ENCODE measurements around the gene TLE5.
"Not testable (repeated sequence)": the region's sequence is repeated elsewhere in the genome, so short reads cannot be mapped to it uniquely, and the experiment has no call there.

TLE5 gene

GRCh38 chr19:3020321-3020960 is 41.9 kb downstream of the TLE5 start:
- DNase-seq, result no peak

DNA sequence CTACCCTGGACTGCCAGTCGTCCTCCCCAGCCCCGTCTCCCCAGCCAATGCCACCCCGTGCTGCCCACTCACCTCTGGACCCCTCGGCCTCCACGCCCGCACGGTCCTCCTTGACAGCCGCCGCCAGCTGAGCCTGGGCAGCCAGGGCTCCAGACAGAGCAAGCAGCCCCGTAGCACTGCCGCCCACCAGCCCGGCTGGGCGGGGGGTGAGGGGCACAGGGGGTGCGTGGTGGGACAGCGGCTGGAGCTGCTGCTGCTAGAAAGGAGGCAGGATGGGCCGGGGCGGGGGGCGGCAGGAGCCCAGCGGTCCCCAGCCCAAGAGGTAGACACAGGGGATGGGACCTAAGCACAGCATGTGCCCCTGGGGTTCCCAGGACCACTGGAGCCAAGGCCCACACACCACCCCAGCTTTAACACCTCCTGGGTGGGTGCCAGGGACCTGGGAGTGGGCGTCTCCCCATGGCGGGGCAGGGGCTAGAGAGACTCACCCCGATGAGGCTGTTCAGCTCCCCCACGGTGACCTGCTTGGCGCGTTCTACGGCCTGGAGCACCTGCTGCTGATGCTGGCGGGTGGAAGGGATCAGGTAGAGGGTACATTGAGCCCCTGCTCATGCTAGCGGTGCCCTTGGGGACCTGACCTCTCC is 43.0 kb downstream of the TLE5 start:
- no peak for DNase-seq

DNA sequence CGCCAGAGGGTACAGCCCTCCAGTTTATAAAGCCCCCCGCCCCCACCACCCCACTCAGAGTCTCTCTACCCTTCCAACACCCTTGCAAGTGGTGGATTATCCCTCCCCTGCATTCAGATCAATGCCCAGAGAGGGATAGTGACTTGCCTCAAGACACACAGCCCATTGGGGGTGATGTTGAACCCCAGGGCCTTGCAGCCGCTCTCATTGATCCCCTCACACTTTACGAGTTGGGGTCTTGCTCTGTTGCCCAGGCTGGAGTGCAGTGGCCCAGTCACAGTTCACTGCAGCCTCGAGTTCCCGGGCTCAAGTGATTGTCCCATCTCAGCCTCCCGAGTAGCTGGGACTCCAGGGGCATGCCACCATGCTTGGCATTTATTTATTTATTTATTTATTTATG is 44.4 kb downstream of the TLE5 start:
- no peak for DNase-seq

DNA sequence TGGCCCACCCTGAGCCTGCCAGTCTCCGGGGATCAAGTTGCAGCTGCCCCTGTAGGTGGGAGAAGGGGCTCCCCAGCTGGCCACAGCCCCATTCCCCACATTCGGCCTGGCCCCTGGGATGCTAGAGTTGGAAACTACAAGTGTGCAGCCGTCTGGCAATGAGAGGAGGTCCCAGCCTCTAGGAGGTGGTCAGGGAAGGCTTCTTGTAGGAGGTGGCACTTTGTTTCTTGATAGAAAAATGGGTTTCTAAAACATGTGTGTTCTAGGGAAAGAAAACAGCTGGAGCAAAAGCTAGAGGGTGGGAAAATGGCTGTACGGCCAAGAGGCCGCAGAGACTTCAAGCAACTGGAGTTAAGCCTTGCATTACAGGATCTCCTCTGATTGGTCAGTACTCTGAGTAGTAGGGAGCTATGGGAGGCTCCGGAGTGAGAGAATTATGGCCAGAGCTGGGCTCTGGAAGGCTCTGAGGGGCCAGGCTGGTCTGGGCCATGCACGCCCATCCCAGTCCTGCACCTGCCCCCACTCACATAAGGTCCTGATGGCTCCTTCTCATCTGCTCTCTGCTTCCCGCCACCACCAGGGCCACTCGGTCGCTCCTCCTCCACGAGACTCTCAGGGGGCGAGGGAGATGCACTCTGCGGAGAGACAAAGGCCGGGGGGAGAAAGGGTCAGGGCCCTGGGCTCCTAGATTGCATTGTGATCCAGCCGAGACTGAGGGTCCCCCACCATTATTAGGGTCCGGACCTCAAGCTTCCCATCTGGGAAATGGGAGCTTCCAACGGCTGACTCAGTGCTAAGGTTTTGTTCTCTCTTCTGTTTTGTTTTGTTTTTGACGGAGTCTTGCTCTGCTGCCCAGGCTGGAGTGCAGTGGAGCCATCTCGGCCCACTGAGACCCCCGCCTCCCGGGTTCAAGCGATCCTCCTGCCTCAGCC is 46.9 kb downstream of the TLE5 start:
- DNase-seq, result no peak

GRCh38 chr19:3014135-3014534 is 48.2 kb downstream of the TLE5 start:
- no peak for DNase-seq

DNA sequence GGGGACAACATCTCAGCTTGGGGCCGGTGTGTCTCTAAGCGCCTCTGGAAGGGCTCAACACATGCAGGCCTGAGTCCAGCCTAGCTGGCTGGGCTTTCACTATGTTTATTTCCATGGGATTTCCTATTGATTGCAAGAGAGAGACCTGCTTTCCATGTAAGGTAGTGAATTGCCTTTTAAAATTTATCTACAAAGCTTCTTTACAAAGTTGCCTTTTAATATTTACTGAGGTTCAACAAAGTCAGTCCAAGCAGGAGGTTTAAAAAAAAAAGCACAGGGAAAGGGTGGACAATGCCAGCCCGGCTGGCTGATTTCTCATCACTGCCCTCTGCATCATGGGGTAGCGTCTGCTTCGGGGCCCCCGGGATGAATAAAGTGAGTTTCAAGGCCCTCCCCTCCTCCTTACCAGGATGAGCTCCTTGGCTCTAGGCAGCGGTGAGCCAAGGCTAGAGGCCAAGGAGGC is 49.0 kb downstream of the TLE5 start:
- DNase-seq, result no peak

DNA sequence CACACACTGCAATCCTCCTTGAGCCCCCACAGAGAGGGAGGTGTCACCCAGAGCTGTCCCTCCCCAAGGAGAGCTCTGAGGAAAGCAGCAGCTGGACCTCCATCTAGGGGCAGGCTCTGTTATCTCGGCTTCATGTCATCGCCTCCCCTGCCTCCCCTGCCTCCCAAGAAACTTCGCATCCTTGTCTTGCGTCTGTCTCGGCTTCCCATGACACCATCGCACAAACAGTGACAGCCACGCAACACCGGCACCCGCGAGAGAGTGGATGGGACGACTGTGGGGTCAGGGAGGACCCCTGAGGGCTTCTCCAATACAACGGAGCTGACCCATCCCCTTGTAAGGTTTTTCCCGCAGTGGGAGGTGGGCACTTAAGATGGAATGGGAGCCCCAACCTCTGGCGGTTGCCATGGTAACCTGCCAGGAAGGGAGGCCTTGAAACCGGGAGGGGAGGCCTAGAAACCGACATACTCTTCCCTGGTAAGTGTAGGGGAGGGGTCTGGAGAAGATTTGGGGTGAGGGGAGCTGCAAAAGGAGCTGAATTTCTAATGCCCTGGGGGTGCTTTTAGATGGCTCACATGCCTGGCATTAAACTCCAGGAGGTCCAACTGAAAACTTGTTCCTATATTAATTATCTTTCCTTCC is 49.6 kb downstream of the TLE5 start:
- DNase-seq, result no peak

DNA sequence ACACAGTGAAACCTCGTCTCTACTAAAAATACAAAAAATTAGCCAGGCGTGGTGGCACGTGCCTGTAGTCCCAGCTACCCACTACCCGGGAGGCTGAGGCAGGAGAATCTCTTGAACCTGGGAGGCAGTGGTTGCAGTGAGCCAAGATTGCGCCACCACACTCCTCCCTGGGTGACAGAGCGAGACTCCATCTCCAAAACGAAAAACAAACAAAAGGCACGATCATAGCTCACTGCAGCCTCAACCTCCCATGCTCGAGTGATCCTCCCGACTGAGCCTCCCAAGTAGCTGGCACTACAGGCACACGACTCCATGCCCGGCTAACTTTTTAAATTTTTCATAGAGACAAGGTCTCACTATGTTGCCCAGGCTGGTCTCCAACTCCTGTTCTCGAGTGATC is 50.2 kb downstream of the TLE5 start:
- DNase-seq, result not testable (repeated sequence)

DNA sequence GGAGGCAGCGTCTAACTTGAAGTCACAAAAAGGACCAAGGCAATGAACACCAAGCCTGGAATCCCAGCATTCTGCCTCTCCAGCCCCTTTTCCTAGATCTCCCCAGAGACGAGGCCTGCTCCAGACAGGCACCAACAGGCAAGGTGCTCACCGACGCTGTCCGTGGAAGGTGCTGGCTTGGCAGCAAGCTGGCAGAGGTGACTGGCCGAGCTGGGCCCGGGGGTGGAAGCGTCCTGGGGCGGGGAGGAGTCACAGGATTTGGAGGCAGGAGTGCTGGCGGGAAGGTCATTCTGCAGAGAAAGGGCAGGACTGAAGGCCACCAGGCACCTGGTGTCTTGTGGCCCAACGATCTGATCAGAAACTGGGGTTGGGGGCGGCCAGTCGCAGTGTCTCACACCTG is 51.4 kb downstream of the TLE5 start:
- DNase-seq, result no peak

- DNase-seq, result no peak
Observed at GRCh38 chr19:3008994-3009393, 53.3 kb downstream of the TLE5 start.

DNA sequence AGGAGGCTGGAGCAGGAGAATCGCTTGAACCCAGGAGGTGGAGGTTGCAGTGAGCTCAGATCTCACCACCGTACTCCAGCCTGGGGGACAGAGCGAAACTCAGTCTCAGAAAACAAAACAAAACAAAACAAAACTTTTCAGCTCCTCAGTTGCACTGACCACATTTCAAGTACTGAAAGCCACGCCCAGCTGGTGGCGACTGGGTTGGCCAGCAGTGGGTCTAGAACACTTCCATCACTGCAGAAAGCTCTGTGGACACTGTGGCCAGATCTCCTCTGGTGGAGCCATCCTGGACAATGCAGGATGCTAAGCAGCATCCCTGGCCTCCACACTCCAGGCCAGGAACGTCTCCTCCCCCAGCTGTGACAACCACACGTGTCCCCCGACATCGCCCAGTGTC is 54.3 kb downstream of the TLE5 start:
- no peak for DNase-seq

DNA sequence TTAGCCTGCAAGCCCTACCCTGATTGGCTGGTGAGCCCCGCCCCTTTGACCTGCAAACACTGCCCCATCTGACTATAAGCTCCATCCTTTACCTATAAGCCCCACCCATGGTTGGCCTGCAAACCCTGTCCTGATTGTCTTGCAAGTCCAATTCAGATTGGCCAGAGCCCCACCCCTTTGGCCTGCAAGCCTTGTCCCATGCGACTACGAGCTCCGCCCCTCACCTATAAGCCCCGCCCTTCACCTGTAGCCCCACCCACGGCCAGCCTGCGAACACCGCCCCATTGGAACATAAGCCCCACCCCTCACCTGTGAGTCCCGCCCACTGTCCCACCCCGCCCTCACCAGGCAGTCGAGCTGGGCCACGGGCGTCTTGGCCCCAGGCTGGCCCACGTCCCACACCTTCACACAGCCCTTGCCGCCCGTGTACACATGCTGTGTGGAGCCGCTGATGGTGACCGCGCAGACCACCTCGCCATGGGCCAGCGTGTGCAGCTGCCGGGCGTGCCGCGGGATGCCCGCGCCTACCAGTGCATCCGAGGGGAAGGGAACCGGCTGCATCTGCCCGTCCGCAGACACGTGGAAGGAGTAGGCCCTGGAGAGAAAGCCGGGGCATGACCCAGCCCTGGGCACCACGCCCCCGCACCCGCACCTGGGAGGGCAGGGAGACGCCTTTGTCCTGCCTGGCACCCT is 56.1 kb downstream of the TLE5 start:
- no peak for DNase-seq

GRCh38 chr19:3005345-3005744 is 57.0 kb downstream of the TLE5 start:
- DNase-seq, result no peak

GRCh38 chr19:3004522-3004921 is 57.8 kb downstream of the TLE5 start:
- DNase-seq, result no peak

DNA sequence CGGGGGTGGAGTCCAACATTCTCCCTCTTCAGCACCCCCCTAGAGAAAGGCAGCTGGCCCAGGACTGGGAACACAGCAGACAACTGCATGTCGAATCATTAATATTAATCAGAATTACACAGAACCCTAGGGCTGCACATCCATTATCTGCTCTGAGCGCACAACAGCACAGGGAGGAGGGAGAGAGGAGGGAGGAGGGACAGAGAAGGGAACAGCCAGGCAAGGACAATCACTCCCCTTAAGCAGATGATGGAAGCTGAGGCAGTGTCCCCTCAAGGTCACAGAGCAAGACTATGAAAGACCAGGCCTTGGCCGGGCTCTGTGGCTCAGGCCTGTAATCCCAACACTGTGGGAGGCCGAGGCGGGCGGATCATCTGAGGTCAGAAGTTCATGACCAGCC is 59.2 kb downstream of the TLE5 start:
- no peak for DNase-seq

Measured in activated CD4-positive, alpha-beta T cell treated with anti-CD3 and anti-CD28 coated beads for 4 hours (primary cell).